AG04449 (cell line): ENCODE data around the gene ASB1.

Experiments
- CTCF ChIA-PET: fragments of 350-600 bp; formaldehyde crosslinking; extraction: SDS; loops from one replicate; lab custom pipeline; 2021; ENCODE audit warnings: antibody characterized with exemption; lab: Yijun Ruan, JAX
- POLR2A ChIA-PET: fragments of 400-600, 350-600 bp; formaldehyde crosslinking; extraction: SDS; loops from one replicate; lab custom pipeline; 2020; ENCODE audit warnings: antibody characterized with exemption, inconsistent platforms; lab: Yijun Ruan, JAX
- DNase-seq: peaks from one replicate; pipeline ENCODE4 v3.0.0-alpha.2; 2010; ENCODE audit warnings: low read depth, low spot score
- H3K4me3 ChIP-seq: 2 replicates; pipeline ENCODE4 v1.5.1; 2011; ENCODE audit warnings: low read depth, mild to moderate bottlenecking, control low read depth, low read length
- CTCF ChIP-seq: IDR thresholded peaks from one replicate; pipeline ENCODE4 v1.5.1; 2011; ENCODE audit warnings: mild to moderate bottlenecking, moderate library complexity, low read length, control low read depth, inconsistent platforms; ENCODE audit not compliant: insufficient read depth; ENCODE audit errors: missing control alignments

ASB1 gene

DNA sequence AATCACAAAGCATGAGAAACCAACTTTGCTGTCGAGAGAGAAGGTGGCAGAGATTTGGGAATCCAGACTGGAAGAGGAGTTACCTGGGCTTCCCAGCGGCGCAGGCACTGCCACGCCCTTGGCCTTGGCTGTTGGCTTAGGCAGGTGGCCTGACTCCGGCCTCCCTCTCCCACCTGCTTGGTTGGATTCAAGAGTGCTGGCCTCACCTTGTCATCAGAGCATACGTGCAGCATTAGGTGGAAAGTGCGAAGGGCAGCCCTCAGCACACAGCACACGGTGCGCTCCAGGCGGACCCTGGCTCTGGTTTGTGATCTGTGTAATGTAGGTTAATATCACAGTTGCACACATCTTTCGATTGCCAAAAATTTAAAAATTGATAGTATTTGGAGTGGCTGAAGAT, 19.2 kb upstream of the ASB1 start:
- H3K4me3 ChIP-seq: no peak overlapping the region
- POLR2A ChIA-PET: no interaction called here
- no peak for DNase-seq
- CTCF ChIA-PET: no interaction called here
- TF ChIP-seq CTCF: no peak

GRCh38 chr2:238408615-238409340, 17.9 kb upstream of the ASB1 start:
- CTCF ChIA-PET: no interaction called here
- no peak for TF ChIP-seq CTCF
- DNase-seq: no peak
- POLR2A ChIA-PET: no interaction called here
- no peak overlapping the region for H3K4me3 ChIP-seq

DNA sequence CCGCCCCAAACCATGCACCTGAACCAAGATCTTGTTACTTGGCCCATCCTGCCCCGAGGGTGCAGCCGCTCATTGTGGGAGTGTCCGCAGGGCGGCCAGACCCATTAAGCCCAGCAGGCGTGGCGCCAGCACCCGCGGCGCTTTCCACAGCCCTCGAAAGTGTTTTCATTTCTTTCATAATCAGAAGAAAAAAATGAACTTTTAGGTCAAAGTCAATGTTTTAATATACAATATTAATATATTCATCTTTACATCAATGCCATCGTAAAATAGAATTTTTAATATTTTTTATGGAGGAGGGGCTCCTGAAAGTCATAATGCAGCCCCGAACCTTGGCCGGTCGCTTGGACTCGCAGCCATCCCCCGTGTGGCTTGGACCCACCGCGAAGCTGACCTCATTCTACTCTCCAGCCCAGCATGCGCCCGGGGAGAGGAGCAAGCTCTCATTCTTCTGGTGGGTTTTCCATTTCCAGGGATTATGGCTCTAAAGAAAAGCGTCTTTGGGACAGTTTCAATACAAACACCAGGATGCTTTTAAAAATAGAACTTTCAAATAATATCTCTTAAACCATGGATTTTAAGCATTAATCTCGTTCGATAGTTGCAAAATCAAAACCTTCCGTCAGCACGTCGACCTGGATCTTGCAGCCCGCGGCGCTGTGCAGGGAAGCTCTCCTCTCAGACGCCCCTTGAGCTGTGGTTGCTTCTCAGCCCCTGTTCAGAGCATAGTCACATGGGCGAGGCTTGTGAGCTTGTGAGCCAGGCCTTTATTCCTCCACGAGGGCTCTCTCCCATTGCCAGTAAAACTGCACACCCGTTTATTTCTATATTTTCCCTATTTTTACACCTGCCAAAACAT, 17.2 kb upstream of the ASB1 start:
- TF ChIP-seq CTCF: no peak
- DNase-seq: no peak
- ChIA-PET CTCF (no interaction called here), POLR2A (no interaction called here)
- H3K4me3 ChIP-seq: no peak overlapping the region

DNA sequence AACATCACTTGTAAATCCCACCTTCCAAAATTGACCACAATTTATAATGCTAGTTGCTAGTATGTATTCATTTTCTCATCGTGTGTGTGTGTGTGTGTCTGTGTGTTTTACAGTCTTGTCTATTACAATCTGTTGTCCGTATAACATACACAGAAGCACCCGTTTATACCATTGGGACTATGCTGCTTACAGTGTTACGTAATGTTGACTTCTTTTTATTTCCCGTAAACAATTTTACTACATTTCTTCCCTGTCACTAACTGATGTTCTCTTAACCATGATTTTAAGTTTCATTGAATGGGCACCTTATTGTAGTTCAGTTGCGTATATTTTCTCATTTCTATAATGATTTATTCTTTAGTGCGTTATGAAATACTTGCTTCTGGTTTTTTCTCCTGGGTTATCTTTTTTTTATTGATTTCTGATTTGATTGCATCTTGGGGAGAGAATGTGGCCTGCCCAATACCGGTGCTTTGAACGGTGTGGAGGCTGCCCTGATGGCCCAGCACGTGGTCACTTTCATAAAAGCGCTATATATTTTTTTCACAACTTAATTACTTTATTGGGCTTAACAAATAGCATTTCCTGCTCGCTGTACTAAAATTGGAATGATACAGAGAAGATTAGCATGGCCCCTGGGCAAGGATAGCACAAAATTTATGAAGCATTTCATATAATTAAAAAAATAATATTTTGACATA, 14.5 kb upstream of the ASB1 start:
- CTCF ChIA-PET: no interaction called here
- no peak overlapping the region for H3K4me3 ChIP-seq
- TF ChIP-seq CTCF: no peak
- no peak for DNase-seq
- POLR2A ChIA-PET: no interaction called here

GRCh38 chr2:238413368-238413767, 13.4 kb upstream of the ASB1 start:
- no peak for TF ChIP-seq CTCF
- CTCF ChIA-PET: interaction anchor here (1.3 kb wide), 1 partner anchor 11 kb away, joined by 3 read pairs; no protein-coding TSS in a partner anchor
- POLR2A ChIA-PET: no interaction called here
- DNase-seq: no peak
- no peak overlapping the region for H3K4me3 ChIP-seq
